NOMO-1 treated with DMSO at 0.1 percent for 48 hours (cell line): ENCODE results near the gene PRAF2.

Experiments
- DNase-seq: peaks from one replicate; lab custom pipeline; 2025; ENCODE audit not compliant: unreplicated experiment; lab: John Stamatoyannopoulos, UW

PRAF2 gene, protein sequence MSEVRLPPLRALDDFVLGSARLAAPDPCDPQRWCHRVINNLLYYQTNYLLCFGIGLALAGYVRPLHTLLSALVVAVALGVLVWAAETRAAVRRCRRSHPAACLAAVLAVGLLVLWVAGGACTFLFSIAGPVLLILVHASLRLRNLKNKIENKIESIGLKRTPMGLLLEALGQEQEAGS

DNA sequence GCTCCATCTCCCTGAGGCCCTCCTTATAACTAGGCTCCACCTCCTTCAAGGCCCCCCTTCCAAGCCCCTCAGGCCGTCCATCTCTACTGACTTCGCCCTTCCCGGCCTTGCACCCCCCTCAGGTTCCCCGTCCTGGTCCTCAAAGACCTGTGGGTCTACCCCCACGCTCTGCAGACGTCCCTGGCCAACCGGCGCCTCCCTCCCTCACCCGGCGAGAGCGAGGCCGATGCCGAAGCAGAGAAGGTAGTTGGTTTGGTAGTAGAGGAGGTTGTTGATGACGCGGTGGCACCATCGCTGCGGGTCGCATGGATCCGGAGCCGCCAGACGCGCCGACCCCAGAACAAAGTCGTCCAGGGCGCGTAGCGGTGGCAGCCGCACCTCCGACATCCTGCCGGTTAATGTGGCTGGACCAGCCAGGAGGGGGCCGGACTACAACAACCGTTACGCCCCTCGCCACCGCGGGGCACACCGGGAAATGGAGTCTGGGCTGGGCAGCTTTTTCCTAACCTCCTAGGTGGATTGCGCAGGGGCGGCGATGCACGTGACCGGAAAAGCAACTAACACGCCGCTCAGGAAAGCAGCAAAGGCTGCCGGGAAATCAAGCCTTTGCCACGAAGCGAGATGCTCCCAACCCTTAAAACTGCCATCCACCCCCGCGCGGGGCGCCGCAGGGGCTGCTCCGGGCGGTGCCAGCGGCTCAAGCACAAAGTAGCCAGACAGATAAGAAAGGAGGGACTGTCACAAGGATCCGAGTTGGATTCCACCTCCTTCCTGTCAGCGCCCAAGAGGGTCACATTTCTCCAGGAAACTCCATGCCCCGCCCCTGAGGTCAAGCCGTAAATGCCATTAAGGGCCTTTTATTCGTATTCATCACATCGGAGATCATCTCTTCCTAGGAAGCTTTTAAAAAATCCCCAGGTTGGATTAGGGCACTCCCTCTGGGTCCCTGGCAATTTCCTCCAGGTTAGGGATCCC lies at the start of gene PRAF2:
TSS of gene PRAF2 (minus strand) at position 402 of the 975 bp plus-strand sequence. CDS start at position 387, 15 bp downstream.
- peak; percentile 41 for DNase-seq

DNA sequence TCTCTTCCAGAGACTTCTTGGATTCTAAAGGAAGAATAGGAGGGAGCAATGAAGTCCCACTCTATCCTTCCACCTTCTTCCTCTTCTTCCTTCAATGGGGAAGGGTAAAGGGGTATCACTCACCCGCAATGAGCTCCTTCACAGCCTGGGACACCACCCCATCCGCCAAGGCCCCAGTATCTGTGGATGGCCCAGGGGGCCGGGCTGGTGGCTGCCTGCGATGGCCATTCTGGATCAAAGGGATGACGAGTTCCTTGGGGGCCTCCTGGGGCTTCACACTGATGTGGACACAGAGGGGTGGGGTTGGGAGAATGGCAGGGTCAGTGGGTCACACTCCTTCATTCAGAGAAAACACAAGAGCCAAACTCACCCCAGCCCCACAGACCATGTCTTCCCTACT lies 48.7 kb upstream of the PRAF2 start:
- no peak for DNase-seq

DNA sequence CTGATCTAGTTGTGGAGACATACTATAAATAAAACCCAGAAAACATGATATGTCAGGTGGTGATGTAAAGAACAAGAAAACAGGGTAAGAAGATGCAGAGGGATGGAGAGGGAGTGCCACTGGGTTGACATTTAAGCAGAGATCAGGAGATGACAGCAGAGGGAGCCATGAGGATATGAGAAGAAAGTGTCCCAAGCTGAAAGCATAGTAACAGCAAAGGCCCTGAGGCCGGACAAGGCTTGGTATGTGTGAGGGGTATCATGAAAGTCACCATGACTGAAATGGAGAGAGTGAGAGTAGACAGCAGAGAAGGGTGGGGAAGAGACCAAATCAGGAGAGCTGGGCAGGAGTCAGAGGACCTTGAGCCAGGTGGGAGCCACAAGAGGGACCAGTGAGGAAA lies 46.3 kb upstream of the PRAF2 start:
- no peak for DNase-seq

DNA sequence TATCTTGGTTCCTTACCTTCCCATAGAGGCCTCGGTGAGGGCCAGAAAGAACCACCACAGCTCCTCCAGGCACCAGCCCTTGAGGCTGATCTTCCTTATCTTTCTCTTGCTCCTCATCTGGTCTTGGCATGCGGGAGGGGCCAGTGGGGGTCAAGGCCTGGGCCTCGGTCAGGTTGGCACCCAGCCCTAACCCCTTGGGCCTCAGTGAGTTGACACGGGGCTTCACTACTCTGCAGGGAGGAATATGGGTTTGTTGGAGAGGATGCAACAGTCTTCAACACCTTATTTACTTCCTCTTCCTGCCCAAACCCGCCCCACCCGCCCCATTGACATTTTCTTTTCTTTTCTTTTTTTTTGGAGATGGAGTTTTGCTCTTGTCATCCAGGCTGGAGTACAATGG lies 43.8 kb upstream of the PRAF2 start:
- no peak for DNase-seq

DNA sequence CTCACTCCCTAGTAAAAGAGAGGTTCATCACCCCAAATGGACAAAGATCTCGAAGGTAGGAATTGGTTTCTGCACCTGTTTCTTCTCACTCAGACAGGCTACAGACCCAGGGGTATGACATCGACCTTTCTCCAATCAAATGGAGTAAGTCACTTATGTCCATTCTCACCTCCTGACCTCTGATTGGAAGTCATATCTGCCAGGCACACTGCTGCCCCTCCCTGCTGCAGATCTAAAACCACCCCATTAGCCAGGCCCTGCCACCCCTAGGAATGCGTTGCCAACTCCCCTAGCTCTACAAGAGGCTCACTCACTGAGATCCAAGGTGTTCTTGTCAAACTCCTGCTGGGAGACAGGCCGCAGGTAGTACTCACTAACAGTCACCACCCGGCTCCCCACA lies 42.9 kb upstream of the PRAF2 start:
- no peak for DNase-seq

DNA sequence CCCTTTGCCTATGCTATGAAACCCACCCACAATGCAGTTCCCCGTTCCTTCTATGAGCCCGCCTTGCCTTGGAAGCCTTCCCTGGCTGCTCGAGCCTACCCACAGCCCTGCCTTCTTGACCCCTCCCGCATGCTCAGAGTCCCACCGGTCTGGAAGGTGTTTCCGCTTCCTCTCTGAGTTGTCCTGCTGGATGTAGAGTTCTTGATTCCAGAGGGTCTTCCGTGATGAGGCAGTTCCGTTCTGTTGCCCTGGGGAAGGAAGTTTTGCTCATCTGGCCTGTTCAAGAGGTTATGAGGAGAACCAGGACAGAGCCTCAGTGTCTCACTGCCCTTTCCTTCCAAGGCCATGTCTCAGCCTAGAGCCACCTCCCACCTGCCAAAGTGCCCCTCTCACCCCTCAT lies 42.3 kb upstream of the PRAF2 start:
- DNase-seq = no peak

DNA sequence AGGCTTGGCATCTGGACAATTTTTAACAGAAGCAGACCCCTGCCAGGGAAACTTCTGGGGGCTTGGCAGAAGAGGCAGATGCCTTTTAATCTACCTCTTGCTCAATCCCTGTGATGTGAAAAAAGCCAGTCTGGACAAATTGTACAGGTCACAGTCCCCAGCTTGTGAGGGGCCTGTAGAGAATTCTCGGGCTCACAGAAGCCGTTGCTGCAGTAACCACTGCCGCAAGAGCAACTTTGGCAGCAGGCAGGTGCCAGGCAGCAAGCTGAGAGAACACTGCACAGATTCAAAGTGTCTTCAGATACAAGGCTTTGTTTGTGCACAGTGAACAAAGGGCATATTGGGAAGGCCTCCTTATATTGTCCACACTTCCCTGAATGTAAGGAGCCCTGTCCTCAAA lies 38.0 kb upstream of the PRAF2 start:
- no peak for DNase-seq

DNA sequence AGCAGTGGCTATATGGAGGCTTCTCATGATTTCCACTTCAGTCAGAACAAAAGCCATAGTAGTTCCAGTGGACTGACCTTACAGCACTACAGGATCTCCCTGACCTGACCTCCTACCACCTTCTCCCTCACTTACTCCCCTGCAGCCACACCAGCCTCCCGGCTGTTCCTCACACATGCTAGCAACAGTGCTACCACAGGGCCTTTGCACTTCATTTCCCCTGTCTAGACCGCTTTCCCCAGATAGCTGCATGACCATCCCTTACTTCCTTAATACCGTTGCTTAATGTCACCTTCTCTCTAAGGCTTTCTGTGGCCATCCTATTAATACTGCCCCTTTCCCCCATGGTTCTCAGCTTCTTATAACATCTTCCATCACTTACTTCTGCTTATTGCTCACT lies 36.6 kb upstream of the PRAF2 start:
- no peak for DNase-seq

DNA sequence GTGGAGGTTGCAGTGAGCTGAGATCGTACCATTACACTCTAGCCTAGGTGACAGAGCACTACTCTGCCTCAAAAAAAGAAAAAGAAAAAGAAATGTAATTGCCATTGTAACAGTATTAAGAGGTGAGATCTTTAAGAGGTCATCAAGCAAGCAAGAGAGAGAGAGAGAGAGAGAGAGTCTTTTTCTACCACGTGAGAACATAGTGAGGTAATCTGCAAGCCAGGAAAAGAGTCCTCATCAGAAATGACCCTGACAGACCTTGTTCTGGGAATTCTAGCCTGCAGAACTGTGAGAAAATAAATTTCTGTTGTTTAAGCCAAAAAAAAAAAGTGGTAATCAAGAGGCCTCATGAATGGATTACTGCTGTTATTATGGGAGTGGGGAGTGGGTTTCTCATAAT lies 34.8 kb upstream of the PRAF2 start:
- no peak for DNase-seq

DNA sequence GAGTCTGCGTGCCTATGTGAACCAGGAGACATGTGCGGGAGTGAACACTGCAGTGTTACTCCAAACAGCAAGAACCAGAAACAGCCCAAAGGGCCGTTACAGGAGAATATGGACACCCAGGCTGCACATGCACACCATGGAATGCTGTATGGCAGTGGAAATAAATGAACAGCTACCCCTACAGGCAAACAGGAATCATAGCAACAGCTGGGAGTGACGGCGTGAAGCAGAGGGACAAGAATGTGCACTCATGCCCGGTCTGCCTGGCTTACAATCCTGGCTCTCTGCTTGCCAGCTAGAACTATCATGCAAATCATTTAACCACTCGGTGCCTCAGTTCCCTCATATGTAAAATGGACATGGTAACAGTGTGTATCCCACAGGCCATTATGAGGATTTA lies 33.1 kb upstream of the PRAF2 start:
- DNase-seq = no peak

DNA sequence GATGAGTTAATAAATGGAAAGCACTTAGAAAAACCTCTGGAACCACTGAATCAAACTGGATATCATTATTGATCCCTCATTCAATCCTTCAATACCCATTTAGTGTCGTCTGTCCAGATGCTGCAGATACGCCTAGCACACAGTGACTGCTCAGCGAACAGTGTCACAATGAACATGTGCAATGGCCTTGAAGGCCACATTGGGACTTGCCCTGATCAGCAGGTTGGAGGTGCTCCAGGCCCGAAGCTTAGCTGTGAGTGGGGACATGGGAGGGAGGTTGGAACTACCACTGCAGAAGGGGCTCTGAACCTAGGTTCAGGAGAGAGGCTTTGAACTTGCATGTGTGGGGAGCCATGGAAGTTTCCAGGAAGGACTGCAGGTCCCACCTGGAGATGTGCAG lies 32.5 kb upstream of the PRAF2 start:
- no peak for DNase-seq

DNA sequence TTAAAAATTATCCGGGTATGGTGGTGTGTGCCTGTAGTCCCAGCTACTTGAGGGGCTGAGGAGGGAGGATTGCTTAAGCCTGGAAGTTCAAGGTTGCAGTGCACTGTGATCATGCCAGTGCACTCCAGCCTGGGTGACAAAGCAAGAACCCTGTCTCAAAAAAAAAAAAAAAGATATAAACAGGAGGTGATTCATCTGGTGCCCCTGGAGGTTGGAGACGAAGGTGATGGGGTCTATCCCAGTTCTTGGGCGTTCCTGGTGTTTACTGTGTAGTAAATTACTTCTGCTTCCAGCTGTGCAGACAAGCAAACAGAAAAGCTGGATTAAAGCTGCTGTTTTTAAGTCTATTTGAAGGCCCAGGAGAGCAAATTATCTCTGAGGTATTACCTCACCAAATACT lies 29.8 kb upstream of the PRAF2 start:
- no peak for DNase-seq

DNA sequence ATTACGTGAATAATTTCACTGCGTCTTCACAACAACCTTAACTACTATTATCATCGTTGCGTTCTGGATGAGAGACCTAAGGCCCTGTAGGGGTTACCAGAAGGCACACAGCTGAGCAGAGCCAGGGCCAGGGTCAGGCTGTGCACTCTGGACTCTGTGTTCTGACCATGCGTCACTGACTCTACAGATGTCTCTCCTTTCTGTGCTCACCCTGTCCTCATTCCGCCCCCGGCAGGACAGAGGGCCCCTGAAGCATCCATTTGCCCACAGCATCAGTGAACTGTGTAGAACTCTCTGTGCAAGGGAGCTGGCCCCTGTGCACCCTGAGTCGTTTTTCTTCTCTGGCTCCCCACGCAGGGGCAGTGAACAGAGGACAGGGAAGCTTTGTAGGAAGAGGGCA lies 28.4 kb upstream of the PRAF2 start:
- DNase-seq = no peak

DNA sequence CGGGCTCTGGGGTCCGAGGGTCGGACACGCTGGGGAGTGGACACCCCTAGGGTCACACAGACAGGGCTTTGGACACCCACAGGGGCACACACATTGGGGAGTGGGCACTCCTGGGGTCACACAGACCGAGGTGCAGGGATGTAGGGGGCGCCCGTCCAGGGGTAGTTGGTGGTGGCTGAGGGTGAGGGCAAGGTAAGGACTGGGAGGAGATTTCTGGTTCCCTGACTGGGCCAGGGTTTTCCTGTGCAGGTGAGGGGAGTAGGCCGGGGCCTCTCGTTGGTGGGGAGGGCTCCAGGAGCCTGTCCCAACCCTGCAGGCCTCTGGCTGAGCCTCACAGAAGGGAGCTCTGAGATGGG lies 27.8 kb upstream of the PRAF2 start:
- DNase-seq = no peak

DNA sequence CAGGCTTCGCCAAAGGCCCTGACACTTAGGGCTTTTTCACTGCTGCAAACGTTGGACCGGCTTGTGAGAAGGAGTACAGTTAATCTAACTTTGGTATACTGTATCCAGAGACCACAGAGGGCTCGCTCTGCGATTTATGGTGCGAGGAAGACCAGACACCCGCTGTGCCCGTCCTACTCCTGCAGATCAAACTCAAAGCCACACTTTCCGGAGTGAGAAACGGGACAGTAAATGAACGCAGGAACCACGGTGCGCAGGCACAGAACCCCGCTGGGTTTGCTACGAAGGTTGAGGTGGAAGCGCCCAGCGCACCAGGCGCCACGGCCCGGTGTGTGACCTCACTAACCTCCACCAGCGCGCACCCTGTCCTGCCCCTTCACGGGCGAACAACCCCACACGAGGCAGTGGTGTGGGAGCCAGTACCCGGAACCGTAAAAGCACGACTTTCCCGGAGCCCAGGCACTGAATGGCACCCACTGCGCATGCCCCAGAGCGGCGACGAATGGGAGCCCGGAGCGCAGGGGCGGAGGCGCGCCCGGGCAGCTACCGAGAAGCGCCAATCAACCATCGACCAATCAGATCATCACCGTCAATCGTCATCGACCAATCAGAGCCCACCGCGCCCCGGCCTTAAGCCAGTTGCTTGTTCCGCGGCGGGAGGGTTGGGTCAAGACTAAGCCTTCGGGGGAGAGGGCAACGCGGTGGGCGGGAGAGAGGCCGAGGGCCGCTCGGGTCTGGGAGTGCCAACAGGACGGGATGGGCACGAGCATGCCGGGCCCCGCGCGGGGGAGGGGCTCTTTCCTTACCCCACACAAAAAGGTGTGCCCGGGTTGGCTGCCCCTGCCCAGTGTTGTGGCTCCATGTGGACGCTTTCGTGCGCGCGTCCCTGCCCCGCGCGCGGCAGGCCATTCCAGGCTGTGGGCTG lies 27.2 kb upstream of the PRAF2 start:
- peak; percentile 86 for DNase-seq

DNA sequence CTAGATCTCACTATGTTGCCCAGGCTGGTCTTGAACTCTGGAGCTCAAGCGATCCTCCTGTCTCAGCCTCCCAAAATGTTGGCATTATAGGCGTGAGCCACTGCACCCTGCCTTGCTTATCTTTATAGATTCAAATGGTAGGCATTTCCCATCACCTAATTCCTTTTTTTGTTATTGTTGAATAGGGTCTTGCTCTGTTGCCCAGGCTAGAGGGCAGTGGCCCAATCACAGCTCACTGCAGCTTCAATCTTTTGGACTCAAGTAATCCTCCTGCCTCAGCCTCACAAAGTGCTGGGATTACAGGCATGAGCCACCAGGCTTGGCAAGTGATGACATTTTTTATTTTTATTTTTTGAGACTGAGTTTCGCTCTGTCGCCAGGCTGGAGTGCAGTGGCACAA lies 22.6 kb upstream of the PRAF2 start:
- DNase-seq = no peak

DNA sequence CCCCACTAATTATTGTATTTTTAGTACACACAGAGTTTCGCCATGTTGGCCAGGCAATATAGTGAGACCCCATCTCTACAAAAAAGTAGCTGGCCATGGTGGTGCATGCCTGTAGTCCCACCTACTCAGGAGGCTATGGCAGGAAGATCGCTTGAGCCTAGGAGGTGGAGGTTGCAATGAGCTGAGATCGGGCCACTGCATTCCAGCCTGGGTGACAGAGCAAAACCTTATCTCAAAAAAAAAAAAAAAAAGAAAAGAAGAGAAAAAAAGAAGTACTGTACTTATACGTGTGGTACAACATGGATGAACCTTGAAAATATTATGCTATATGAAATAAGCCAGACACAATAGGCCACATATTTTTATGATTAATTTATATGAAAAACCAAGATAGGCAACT lies 15.8 kb upstream of the PRAF2 start:
- DNase-seq = no peak

DNA sequence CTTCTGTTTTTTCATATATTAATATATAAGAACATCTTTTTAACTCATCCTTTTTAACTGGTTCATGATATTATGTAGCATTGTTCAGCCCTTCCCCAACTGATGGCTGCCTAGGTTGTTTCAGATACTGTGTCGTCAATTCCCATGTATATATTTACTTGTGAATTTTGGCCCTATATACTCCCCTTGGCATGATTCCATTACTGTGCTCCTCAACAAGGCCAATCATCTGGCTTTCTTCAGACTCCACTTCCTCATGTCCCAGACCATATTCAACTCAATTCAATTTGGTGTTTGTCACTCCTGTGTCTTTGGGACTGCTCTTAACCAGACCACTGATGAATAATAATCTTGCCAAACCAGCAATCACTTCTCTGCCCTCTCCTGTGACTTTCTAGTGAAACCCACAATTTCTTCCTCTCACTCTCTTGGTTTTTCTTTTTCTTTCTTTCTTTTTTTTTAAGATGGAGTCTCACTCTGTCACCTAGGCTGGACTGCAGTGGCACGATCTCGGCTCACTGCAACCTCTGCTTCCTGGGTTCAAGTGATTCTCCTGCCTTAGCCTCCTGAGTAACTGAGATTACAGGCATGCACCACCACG lies 8.6 kb upstream of the PRAF2 start:
- DNase-seq = no peak

DNA sequence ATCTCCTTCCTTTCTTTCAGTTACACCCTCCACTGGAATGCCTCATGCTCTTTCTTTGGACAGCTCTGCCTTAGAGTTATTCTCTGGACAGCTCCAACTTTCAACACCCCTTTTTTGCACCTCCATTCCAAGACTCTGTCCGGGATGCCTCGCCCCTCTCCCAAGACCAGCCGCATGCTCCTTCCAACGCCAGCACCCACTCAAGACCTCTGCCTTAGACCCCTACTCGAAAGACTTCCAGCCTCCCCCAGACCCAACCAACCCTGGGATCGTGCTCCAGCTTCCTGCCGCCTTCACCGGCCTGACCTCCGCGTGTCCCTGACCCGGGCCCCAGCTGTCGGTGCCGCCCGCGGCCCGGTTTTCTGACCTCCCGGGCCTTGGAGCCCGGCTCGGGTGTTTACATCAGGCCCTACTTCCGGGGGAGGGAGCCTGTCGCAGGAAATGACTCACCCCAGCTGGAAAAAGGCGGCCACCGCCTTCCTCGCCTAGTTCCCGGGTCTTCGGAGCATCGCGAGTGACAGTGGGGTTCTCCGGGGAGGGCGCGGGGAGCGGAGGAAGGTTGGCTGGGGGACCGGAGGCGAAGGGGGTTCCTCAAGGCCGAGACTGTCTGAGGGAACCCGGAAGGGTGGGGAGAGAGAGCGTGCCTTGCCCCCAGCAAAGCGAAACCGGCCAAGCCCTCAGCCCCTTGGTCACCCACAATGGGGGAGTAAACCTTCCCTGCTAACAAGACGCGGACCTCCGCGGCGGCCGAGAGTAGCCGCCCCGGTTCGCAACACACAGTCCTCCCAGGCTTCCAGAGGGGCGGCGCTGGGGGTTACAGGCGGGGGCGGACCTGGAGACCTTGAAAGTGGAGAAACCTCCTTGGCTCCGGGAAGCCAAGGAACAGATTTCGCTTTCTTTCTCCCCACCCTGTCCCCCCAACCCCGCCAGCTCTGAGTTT lies 6.0 kb upstream of the PRAF2 start, which contains the start of gene WDR45:
TSS of gene WDR45 (minus strand) at position 399 of the 940 bp plus-strand sequence. CDS start 1,792 bp downstream, outside the sequence.
- peak; percentile 59 for DNase-seq

DNA sequence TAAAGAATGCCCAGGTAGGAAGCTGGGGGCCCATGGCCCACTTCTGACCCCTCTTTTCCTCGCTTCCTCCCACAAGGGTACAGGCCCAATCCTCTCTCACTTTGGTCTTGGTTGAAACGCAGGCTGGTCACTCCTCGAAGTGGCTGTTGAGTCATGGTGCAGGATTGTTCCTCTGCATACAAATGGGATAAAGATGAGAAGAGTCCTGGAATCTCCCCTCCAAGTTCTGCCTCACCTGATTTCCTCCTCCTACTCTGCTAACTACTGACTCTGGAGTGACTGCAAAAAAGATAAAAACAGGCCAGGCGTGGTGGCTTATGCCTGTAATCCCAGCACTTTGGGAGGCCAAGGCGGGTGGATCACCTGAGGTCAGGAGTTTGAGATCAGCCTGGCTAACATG lies 4.1 kb upstream of the PRAF2 start:
- DNase-seq = no peak
